SH-SY5Y (cell line): ENCODE results near the gene LLGL2.

Source experiments
- GATA2 ChIP-seq: IDR thresholded peaks from 2 replicates; pipeline ENCODE4 v1.6.1; 2011; ENCODE audit warnings: mild to moderate bottlenecking, low read depth, low read length
- GATA3 ChIP-seq: IDR thresholded peaks from 2 replicates; pipeline ENCODE4 v1.6.1; 2011; ENCODE audit warnings: low read depth, mild to moderate bottlenecking, low read length, moderate library complexity

The LLGL2 gene

DNA sequence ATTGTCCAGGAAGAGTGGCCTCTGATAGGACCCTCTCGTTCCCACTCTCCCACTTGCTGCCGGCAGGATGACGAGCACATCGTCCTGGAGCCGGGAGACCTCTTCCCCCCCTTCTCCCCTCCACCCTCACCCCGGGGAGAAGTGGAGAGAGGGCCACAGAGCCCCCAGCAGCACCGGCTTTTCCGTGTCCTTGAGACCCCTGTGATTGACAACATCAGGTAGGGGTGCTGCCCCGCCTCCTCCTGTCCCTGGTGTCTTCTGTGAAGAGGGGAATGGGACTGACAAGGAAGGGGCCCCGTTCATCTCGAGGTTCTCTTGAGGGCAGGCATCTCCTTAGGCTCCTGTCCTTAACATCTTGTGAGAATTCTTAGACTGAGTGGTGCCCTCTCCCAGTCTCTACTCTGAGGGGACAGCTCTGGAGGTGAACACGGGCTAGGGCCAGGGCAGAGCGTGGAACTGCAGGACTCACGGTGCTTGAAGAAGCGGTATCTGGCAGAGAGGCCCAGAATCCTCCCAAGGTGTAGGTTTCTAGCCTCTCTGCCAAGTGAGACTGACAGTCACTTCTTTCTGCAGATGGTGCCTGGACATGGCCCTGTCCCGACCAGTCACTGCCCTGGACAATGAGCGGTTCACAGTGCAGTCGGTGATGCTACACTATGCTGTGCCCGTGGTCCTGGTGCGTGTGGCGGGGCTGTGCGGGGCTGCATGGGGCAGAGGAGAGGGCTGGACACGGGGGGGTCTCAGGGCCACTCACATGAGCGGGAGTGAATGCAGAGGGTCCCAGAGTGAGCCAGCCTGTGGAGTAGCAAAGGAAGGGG, 36.6 kb upstream of the LLGL2 start:
- TF ChIP-seq GATA2 (no peak), GATA3 (no peak)

DNA sequence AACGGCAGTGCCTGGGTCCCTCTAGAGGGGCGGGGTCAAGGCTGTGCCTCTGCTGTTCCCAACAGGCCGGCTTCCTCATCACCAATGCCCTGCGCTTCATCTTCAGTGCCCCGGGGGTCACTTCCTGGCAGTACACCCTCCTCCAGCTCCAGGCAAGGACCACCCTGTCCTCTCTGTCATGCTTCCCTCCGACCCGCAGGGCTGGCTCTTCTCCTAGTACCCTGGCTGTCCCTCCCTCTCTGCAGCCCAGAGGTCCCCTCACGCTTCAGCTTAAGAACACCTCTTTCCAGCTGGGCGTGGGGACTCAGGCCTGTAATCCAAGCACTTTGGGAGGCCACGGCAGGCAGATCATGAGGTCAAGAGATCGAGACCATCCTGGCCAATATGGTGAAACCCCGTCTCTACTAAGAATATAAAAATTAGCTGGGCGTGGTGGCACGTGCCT, 36.0 kb upstream of the LLGL2 start:
- TF ChIP-seq GATA2: no peak
- TF ChIP-seq GATA3: no peak

DNA sequence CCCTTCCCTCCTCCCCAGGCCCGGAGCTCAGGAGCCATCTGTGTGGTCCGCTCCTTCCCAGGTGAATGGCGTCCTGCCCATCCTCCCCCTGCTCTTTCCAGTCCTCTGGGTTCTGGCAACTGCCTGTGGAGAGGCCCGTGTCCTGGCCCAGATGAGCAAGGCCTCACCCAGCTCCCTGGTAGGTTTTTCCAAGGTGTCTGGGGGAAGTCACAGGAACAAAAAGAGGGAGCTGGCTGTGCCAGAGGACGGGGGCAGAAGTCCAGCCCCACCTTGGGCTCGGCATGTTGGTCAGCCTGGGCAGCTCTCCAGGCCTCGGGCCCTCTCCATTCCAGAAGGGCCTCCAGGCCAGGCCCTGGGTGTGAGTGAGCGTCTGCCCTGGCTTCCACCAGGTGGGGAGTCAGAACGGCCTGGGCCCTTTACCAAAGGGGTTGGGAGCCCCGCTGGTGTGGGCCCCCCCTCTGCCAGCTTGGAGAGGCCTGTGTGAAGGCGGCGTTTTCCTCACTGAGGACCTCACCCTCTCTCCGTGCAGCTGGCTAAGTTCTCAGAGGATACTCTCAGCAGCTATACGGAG, 35.2 kb upstream of the LLGL2 start:
- TF ChIP-seq GATA3: no peak
- no peak for TF ChIP-seq GATA2

DNA sequence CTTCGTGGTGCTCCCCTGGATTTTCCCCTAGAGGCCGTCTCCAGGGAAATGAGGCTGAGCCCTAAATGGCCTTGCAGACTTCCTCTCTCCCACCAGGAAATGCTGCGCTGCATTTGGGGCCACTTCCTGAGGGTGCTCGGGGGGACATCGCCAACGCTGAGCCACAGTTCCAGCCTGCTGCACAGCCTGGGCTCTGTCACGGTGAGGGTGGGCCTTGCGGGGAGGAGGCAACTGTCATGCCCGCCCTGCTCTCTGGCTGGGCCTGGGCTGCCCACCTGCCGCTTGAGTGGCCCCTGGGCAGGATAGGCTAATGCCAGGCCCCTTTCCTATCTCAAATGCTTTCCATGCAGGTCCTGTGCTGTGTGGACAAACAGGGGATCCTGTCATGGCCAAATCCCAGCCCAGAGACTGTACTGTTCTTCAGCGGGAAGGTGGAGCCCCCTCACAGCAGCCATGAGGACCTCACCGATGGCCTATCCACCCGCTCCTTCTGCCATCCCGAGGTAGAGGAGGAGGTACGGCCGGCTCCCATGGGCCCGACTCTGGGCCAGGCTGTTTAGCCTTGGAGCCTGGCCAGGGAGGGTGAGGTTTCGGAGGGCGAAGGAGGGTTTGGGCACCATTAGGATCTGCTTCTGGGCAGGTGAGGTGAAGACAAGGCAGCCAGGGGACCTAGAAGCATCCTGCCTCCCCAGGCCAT, 34.4 kb upstream of the LLGL2 start:
- TF ChIP-seq GATA2 (no peak), GATA3 (no peak)

DNA sequence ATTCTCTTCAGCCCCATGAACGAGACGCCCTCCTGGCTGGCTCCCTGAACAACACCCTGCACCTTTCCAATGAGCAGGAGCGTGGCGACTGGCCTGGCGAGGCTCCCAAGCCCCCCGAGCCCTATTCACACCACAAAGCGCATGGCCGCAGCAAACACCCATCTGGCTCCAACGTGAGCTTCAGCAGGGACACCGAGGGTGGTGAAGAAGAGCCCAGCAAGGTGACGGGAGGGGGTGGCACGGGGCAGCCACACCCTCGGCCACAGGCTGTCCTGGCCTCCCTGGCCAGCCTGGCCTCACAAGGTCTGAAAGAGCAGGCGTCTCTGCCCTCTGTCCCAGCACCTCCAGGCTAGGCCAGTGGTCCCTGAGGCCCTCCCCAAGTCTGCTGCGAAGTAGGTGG, 33.8 kb upstream of the LLGL2 start:
- TF ChIP-seq GATA3 (no peak), GATA2 (no peak)

DNA sequence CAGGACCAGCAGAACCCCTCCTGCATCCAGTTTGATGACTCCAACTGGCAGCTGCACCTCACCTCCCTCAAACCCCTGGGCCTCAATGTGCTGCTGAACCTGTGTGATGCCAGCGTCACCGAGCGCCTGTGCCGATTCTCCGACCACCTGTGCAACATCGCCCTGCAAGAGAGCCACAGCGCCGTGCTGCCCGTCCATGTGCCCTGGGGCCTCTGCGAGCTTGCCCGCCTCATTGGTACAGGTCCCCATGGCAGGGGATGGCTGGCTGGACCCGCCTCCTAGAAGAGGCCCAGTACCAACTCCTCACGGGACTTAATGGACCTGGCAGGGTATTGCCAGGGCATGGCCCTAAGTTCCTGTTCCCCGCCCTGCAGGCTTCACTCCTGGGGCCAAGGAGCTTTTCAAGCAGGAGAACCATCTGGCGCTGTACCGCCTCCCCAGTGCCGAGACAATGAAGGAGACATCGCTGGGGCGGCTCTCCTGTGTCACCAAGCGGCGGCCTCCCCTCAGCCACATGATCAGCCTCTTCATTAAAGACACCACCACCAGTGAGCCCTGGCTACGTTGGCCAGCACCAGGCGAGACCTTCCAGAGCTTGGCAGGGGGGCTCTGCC, 32.8 kb upstream of the LLGL2 start:
- no peak for TF ChIP-seq GATA2
- TF ChIP-seq GATA3: no peak

DNA sequence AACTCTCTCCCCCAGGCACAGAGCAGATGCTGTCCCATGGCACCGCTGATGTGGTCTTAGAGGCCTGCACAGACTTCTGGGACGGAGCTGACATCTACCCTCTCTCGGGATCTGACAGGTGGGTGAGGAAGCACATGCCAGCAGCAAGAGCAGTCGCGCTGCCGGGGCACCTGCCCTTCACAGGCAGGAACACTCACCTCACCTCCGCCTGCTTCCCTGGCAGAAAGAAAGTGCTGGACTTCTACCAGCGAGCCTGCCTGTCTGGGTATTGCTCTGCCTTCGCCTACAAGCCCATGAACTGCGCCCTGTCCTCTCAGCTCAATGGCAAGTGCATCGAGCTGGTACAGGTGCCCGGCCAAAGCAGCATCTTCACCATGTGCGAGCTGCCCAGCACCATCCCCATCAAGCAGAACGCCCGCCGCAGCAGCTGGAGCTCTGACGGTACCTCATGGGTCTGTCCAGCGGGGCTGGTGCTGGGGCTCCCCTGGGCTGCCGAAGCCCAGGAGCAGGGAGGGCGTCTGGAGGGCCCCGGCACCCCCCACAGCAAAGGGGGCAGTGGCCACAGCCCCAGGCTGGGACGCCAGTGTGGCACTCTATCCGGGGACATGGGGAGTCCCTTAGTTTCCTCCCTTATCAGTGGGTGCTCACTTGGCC, 31.9 kb upstream of the LLGL2 start:
- TF ChIP-seq GATA2: no peak
- no peak for TF ChIP-seq GATA3

DNA sequence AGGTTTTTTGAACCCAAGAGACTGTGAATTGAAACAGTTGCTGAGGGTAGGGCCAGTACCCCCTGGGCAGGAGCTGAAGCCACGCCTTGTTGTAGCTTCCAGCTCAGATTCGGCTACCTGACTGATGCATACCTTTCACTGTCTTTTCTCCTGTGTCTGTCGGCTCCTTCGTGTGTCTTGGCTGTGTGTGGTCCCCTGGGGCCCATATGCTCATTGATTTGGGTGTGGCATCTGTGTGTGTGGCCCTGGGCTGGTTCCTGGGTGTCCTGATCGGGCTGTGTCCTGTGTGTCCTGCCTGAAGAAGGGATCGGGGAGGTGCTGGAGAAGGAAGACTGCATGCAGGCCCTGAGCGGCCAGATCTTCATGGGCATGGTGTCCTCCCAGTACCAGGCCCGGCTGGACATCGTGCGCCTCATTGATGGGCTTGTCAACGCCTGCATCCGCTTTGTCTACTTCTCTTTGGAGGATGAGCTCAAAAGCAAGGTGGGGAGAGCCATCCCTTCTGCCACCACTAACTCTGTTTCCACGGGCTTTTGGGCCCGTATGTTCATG, 31.1 kb upstream of the LLGL2 start:
- TF ChIP-seq GATA2: no peak
- no peak for TF ChIP-seq GATA3

DNA sequence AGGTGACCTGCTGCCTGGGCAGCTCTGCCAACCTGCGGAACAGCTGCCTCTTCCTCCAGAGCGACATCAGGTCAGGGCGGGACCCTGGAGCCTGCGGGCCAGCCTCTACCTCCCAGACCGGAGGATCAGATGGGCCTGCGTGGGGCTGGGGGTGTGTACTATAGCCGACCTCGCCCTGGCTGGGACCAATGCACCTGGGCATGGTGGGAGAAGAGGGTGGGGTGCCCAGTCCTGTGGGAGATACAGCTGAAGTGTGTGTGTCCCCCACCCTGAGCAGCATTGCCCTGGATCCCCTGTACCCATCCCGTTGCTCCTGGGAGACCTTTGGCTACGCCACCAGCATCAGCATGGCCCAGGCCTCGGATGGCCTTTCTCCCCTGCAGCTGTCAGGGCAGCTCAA, 29.5 kb upstream of the LLGL2 start:
- TF ChIP-seq GATA2 (no peak), GATA3 (no peak)

DNA sequence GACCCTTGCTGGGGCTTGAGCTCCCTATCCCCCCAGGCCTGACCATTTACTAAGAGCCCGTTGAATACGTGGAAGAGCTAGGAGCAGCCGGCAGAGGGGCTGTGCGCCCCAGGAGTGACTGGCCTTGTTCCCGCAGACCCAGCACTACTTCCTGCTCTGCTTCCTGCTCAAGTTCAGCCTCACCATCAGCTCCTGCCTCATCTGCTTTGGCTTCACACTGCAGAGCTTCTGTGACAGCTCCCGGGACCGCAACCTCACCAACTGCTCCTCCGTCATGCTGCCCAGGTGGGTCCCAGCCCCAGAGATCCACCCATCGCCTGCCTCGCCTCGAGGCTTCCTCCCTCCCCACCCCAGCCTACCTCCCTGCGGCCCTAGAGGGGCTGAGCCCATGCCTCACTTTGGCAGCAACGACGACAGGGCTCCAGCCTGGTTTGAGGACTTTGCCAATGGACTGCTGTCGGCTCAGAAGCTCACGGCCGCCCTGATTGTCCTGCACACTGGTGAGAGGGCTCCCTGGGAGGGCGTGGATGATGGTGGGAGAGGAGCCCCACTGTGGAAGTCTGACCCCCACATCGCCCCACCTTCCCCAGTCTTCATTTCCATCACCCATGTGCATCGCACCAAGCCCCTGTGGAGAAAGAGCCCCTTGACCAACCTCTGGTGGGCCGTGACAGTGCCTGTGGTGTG, 27.3 kb upstream of the LLGL2 start:
- TF ChIP-seq GATA2 (no peak), GATA3 (no peak)

DNA sequence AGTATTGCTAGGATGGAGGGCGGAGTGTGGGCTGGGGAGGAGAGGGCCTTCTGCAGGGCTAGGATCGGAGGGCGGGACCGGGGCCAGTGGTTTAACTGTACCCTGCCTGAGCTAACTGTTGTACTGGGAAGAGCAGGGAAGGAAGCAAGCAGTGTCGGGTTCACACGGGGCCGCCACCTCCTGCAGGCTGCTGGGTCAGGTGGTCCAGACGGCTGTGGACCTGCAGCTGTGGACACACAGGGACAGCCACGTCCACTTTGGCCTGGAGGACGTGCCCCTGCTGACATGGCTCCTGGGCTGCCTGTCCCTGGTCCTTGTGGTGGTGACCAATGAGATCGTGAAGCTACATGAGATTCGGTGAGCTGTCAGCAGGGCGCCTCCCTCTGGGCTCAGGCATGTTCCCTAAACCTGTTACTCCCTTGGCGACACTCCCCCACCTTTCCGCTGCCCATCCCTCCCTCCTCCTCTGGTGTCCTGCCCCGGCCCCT, 26.7 kb upstream of the LLGL2 start:
- TF ChIP-seq GATA2 (no peak), GATA3 (no peak)

DNA sequence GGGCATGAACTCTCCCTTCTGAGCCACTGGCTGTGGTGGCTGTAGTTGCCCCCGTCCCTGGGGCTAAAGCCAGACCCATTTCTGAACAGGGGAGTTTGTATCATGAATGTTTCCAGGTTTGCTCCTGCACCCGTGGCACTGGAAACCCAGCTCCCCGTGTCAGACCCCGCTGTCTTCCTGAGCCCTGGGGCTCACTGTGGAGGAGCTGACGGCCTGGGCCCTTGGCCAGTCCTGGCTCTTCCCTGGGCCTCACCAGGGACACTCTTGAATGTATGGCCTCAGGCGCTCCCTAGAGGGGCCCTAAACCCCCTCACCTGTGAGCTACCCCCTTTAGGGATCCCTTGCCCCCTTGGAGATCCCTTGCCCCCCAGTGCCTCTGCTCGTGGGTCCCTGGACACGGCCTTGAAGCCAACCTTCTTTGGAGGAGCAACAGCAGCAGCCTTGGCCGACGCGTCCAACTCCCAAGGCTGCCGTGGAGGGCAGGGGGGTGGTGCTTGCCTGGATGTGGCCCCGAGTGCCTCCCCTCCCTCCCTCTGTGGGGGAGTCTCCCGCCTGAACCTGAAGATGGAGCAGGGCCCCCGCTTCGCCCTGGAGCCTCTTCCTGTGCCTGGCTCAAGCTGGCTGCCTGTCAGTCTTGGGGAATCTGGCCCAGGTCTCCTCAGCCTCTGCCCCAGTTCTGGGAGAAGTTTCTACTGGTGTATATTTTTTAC, 26.0 kb upstream of the LLGL2 start:
- TF ChIP-seq GATA3 (no peak), GATA2 (no peak)
